Naive thymus-derived CD4-positive, alpha-beta T cell (primary cell): Measurements from ENCODE around the gene ENG. TPM values are rescaled to one million over a fixed set of nuclear protein-coding genes. Genes with fewer than 3 reads are reported as not detected.
"Not testable (repeated sequence)": the region's sequence is repeated elsewhere in the genome, so short reads cannot be mapped to it uniquely, and the experiment has no call there.

Experiments
- ATAC-seq: fragments of 150-1000 bp; cut with Tn5 transposase; 2 replicates; pipeline ENCODE4 v1.10.0; 2021; ENCODE audit warnings: mild to moderate bottlenecking, moderate library complexity
- CTCF ChIA-PET: fragments of 350-600 bp; sonication (Branson Sonifier 250); formaldehyde crosslinking; loops from one replicate; lab custom pipeline; 2021; ENCODE audit warnings: antibody characterized with exemption; lab: Charles Lee
- POLR2A ChIA-PET: fragments of 350-600 bp; sonication (Branson Sonifier 250); formaldehyde crosslinking; loops from one replicate; lab custom pipeline; 2021; ENCODE audit warnings: antibody characterized with exemption, inconsistent platforms; lab: Charles Lee
- DNase-seq, 9 donors: peaks; one replicate each; pipeline versions ENCODE4 v3.0.0 to v3.0.0-alpha.2; 2020 to 2022; ENCODE audit warnings: mixed read lengths in 1 of 9
- H3K27ac ChIP-seq: one replicate; pipeline ENCODE4 v1.7.0; 2013; ENCODE audit warnings: mild to moderate bottlenecking, low read depth, low read length, moderate library complexity
- H3K27me3 ChIP-seq, 2 donors: one replicate each; pipeline ENCODE4 v1.7.0; 2013; ENCODE audit warnings: low read length in 2 of 2, mild to moderate bottlenecking in 2 of 2, moderate library complexity in 2 of 2; ENCODE audit not compliant: control insufficient read depth in 2 of 2, insufficient read depth in 2 of 2
- H3K36me3 ChIP-seq, 3 experiments: 1 replicate in 2 of 3; 2 replicates in 1 of 3; pipeline ENCODE4 v1.7.0; 2013; ENCODE audit warnings: low read length in 3 of 3, mild to moderate bottlenecking in 3 of 3, moderate library complexity in 1 of 3; ENCODE audit not compliant: insufficient read depth in 3 of 3, control insufficient read depth in 2 of 3
- H3K4me1 ChIP-seq, 2 donors: one replicate each; pipeline ENCODE4 v1.7.0; 2013; ENCODE audit warnings: low read length in 2 of 2, mild to moderate bottlenecking in 2 of 2, moderate library complexity in 1 of 2; ENCODE audit not compliant: control insufficient read depth in 2 of 2, insufficient read depth in 2 of 2
- H3K4me3 ChIP-seq: 2 replicates; pipeline ENCODE4 v1.7.0; 2013; ENCODE audit warnings: mild to moderate bottlenecking, low read length
- H3K9me3 ChIP-seq, 3 experiments: 1 replicate in 2 of 3; 2 replicates in 1 of 3; pipeline ENCODE4 v1.7.0; 2013; ENCODE audit warnings: low read length in 3 of 3; ENCODE audit not compliant: control insufficient read depth in 2 of 3
- H3K27ac Mint-ChIP-seq, 9 donors: one replicate each; pipeline ENCODE4 v1.8.0; 2020 to 2022; ENCODE audit warnings: mixed read lengths in 9 of 9, mild to moderate bottlenecking in 8 of 9, moderate library complexity in 5 of 9, inconsistent platforms in 2 of 9
- H3K27me3 Mint-ChIP-seq, 5 donors: one replicate each; pipeline ENCODE4 v1.8.0; 2021 to 2022; ENCODE audit warnings: mixed read lengths in 5 of 5, mild to moderate bottlenecking in 1 of 5
- H3K36me3 Mint-ChIP-seq, 5 donors: one replicate each; pipeline ENCODE4 v1.8.0; 2020 to 2022; ENCODE audit warnings: mixed read lengths in 5 of 5, mild to moderate bottlenecking in 3 of 5, inconsistent platforms in 1 of 5
- H3K4me1 Mint-ChIP-seq, 7 donors: one replicate each; pipeline ENCODE4 v1.8.0; 2020 to 2022; ENCODE audit warnings: mixed read lengths in 7 of 7, mild to moderate bottlenecking in 3 of 7, inconsistent platforms in 1 of 7
- H3K4me3 Mint-ChIP-seq, 10 donors: one replicate each; pipeline ENCODE4 v1.8.0; 2020 to 2022; ENCODE audit warnings: mild to moderate bottlenecking in 10 of 10, mixed read lengths in 10 of 10, moderate library complexity in 6 of 10, inconsistent platforms in 2 of 10
- H3K9me3 Mint-ChIP-seq, 11 donors: one replicate each; pipeline ENCODE4 v1.8.0; 2020 to 2022; ENCODE audit warnings: mixed read lengths in 11 of 11, mild to moderate bottlenecking in 4 of 11, inconsistent platforms in 1 of 11, moderate library complexity in 1 of 11
- intact Hi-C, 2 donors: fragments of 100-400 bp; cut with micrococcal nuclease; formaldehyde crosslinking; loops; one replicate each; pipeline ENCODE4 v1.15.1; 2023
- polyA plus RNA-seq, 2 donors: library from polyadenylated mRNA; unstranded; fragments of 300-500 nt; fragmentation: Illumina TruSeq; gene quantifications; one replicate each; pipeline ENCODE4 v1.2.3, GENCODE V29; 2021
- total RNA-seq, 6 experiments: library from RNA in 5 of 6; stranded (reverse) in 5 of 6; gene quantifications; 1 replicate in 5 of 6; 2 replicates in 1 of 6; pipeline ENCODE4 v1.2.3 and lab custom pipeline; 2021 to 2026

The ENG gene
- total and polyA plus RNA-seq, 7 experiments from 2014 or later: 4.5 to 25.8 (median 11.2) TPM

- intact Hi-C loops: no loop called here
Observed at GRCh38 chr9:127846443-127847177, 7.8 kb downstream of the ENG start.

GRCh38 chr9:127845619-127846018 lies 8.8 kb downstream of the ENG start:
- H3K4me3 Mint-ChIP-seq, H3K36me3 ChIP-seq, H3K27ac ChIP-seq, DNase-seq, H3K4me1 Mint-ChIP-seq, H3K27me3 Mint-ChIP-seq, H3K4me1 ChIP-seq, H3K27ac Mint-ChIP-seq, ATAC-seq, H3K27me3 ChIP-seq, intact Hi-C loops, CTCF ChIA-PET, H3K4me3 ChIP-seq: not testable (repeated sequence)
- POLR2A ChIA-PET: interaction anchor here (0.9 to 1.8 kb wide), 4 partner anchors 9 to 109 kb away, joined by 3 to 4 read pairs (median 3); no protein-coding TSS in a partner anchor
- H3K9me3 ChIP-seq: peaks cover 0 to 20% (median 0%) of the 10 kb centered on the region in 3 experiments
- peaks cover 7 to 26% (median 12%) of the 10 kb centered on the region in 11 donors for H3K9me3 Mint-ChIP-seq
- H3K36me3 Mint-ChIP-seq: peaks cover 16 to 22% (median 16%) of the 10 kb centered on the region in 5 donors

More at GRCh38 chr9:127846443-127847177, 7.8 kb downstream of the ENG start:
- peaks cover 7 to 30% (median 13%) of the 10 kb centered on the region in 11 donors for H3K9me3 Mint-ChIP-seq
- Histone ChIP-seq H3K36me3 (peaks cover 0 to 6% (median 0%) of the 10 kb centered on the region in 3 experiments), H3K9me3 (peaks cover 0 to 21% (median 0%) of the 10 kb centered on the region in 3 experiments), H3K4me1 (no peaks in the 10 kb centered on the region), H3K27me3 (no peaks in the 10 kb centered on the region), H3K4me3 (no peak overlapping the region), H3K27ac (no peak overlapping the region)
- peaks cover 0 to 7% (median 0%) of the 10 kb centered on the region in 7 donors for H3K4me1 Mint-ChIP-seq
- ChIA-PET POLR2A (no interaction called here), CTCF (no interaction called here)
- no peak overlapping the region for H3K4me3 Mint-ChIP-seq
- no peak overlapping the region for H3K27ac Mint-ChIP-seq
- no peak for ATAC-seq
- H3K36me3 Mint-ChIP-seq: peaks cover 18 to 24% (median 21%) of the 10 kb centered on the region in 5 donors
- no peak for DNase-seq
- no peaks in the 10 kb centered on the region for H3K27me3 Mint-ChIP-seq

GRCh38 chr9:127844821-127845359 lies 9.6 kb downstream of the ENG start:
- Histone ChIP-seq H3K4me3 (no peak overlapping the region), H3K36me3 (peaks cover 0 to 6% (median 0%) of the 10 kb centered on the region in 3 experiments), H3K4me1 (no peaks in the 10 kb centered on the region), H3K9me3 (peaks cover 0 to 13% (median 0%) of the 10 kb centered on the region in 3 experiments), H3K27me3 (no peaks in the 10 kb centered on the region), H3K27ac (no peak overlapping the region)
- Mint-ChIP-seq H3K36me3 (peaks cover 13 to 20% (median 13%) of the 10 kb centered on the region in 5 donors), H3K27ac (no peak overlapping the region), H3K4me3 (no peak overlapping the region), H3K4me1 (peaks cover 0 to 6% (median 0%) of the 10 kb centered on the region in 7 donors), H3K9me3 (peaks cover 7 to 19% (median 11%) of the 10 kb centered on the region in 11 donors), H3K27me3 (no peaks in the 10 kb centered on the region)
- no peak for ATAC-seq
- ChIA-PET POLR2A (interaction anchor here (0.9 to 1.8 kb wide), 4 partner anchors 10 to 108 kb away, joined by 3 to 4 read pairs (median 3); no protein-coding TSS in a partner anchor), CTCF (no interaction called here)
- DNase-seq: no peak
- intact Hi-C loops: no loop called here

GRCh38 chr9:127841087-127841835 lies 13.2 kb downstream of the ENG start:
- Histone ChIP-seq H3K4me1 (no peaks in the 10 kb centered on the region), H3K27ac (no peak overlapping the region), H3K36me3 (peaks cover 0 to 4% (median 0%) of the 10 kb centered on the region in 3 experiments), H3K4me3 (no peak overlapping the region), H3K27me3 (no peaks in the 10 kb centered on the region), H3K9me3 (no peaks in the 10 kb centered on the region)
- intact Hi-C loops: no loop called here
- Mint-ChIP-seq H3K4me3 (no peak overlapping the region), H3K36me3 (peaks cover 0 to 7% (median 0%) of the 10 kb centered on the region in 5 donors), H3K9me3 (no peaks in the 10 kb centered on the region), H3K4me1 (no peaks in the 10 kb centered on the region), H3K27ac (no peak overlapping the region), H3K27me3 (no peaks in the 10 kb centered on the region)
- ChIA-PET POLR2A (interaction anchor here (0.6 to 0.9 kb wide), 2 partner anchors 11 kb away, joined by 3 read pairs; no protein-coding TSS in a partner anchor), CTCF (no interaction called here)
- no peak for DNase-seq
- ATAC-seq: no peak

- H3K27ac Mint-ChIP-seq: no peak overlapping the region
- intact Hi-C loops: no loop called here
- H3K4me1 Mint-ChIP-seq: peaks cover 0 to 4% (median 3%) of the 10 kb centered on the region in 7 donors
- no peak overlapping the region for H3K4me3 Mint-ChIP-seq
- peaks cover 0 to 7% (median 2%) of the 10 kb centered on the region in 5 donors for H3K36me3 Mint-ChIP-seq
- no peak overlapping the region for H3K4me3 ChIP-seq
- no peaks in the 10 kb centered on the region for H3K27me3 Mint-ChIP-seq
- no peaks in the 10 kb centered on the region for H3K27me3 ChIP-seq
- H3K9me3 Mint-ChIP-seq: no peaks in the 10 kb centered on the region
- ATAC-seq: peak; percentile 78
- no peaks in the 10 kb centered on the region for H3K9me3 ChIP-seq
- H3K36me3 ChIP-seq: peaks cover 0 to 4% (median 0%) of the 10 kb centered on the region in 3 experiments
- H3K27ac ChIP-seq: no peak overlapping the region
- ChIA-PET POLR2A (interaction anchor here (0.6 kb wide), 1 partner anchor 14 kb away, joined by 6 read pairs; no protein-coding TSS in a partner anchor), CTCF (no interaction called here)
- no peaks in the 10 kb centered on the region for H3K4me1 ChIP-seq
- no peak for DNase-seq
Observed at GRCh38 chr9:127838375-127839078, 15.9 kb downstream of the ENG start.

GRCh38 chr9:127837346-127837745 lies 17.1 kb downstream of the ENG start:
- Histone ChIP-seq H3K4me1 (peaks cover 0 to 2% of the 10 kb centered on the region in 2 donors), H3K9me3 (no peaks in the 10 kb centered on the region), H3K27ac (no peak overlapping the region), H3K36me3 (no peaks in the 10 kb centered on the region), H3K27me3 (no peaks in the 10 kb centered on the region), H3K4me3 (no peak overlapping the region)
- ATAC-seq: no peak
- peaks cover 0 to 4% (median 2%) of the 10 kb centered on the region in 5 donors for H3K36me3 Mint-ChIP-seq
- intact Hi-C loops: no loop called here
- no peak overlapping the region for H3K4me3 Mint-ChIP-seq
- no peaks in the 10 kb centered on the region for H3K27me3 Mint-ChIP-seq
- CTCF ChIA-PET: no interaction called here
- no peak overlapping the region for H3K27ac Mint-ChIP-seq
- H3K9me3 Mint-ChIP-seq: no peaks in the 10 kb centered on the region
- peaks cover 3 to 13% (median 7%) of the 10 kb centered on the region in 7 donors for H3K4me1 Mint-ChIP-seq
- POLR2A ChIA-PET: interaction anchor here (0.6 kb wide), 1 partner anchor 923 kb away, joined by 3 read pairs; the partner anchor contains the start of gene RALGPS1
- DNase-seq: no peak
